HepG2 (cell line): ENCODE data around the gene NR2F6. TPM values are rescaled to one million over a fixed set of nuclear protein-coding genes. Genes with fewer than 3 reads are reported as not detected.

Experiments
- ATAC-seq: fragments of 200-7000 bp; cut with Tn5 transposase; 3 replicates; pipeline ENCODE4 v1.9.1; 2020; ENCODE audit warnings: mild to moderate bottlenecking, moderate library complexity
- BruUV-seq: library from RNA; stranded (reverse); fragments of 400-500 nt; replicated peaks from 2 replicates; lab custom pipeline; 2021; lab: Mats Ljungman, UMichigan
- CTCF ChIA-PET: fragments of 300-600 bp; formaldehyde crosslinking; extraction: SDS; loops from one replicate; lab custom pipeline; 2021; ENCODE audit warnings: low total read pairs, inconsistent platforms, low intra/inter-chr PET ratio; lab: Yijun Ruan, JAX
- POLR2A ChIA-PET: fragments of 350-600 bp; sonication (Branson Sonifier 250); formaldehyde crosslinking; loops from one replicate; lab custom pipeline; 2020; ENCODE audit warnings: antibody characterized with exemption, inconsistent platforms; lab: Yijun Ruan, JAX
- DNase-seq: peaks from one replicate; pipeline ENCODE4 v3.0.0-alpha.2; 2015; ENCODE audit warnings: low spot score
- FAIRE-seq: peaks from 3 replicates; lab custom pipeline; 2011; peaks lifted over from hg19 to GRCh38; lab: Jason Lieb, UNC
- H2AFZ ChIP-seq: one replicate; pipeline ENCODE4 v1.6.1; 2011; ENCODE audit warnings: low read length, inconsistent platforms
- H3K27ac ChIP-seq: fragments of 300-600 bp; 3 replicates; pipeline ENCODE4 v1.8.0; 2011; ENCODE audit warnings: mixed run types, mild to moderate bottlenecking, mixed read lengths, low read length, inconsistent platforms; ENCODE audit not compliant: insufficient read depth; ENCODE audit errors: extremely low read length
- H3K27me3 ChIP-seq, 2 experiments: fragments of 200-600 bp in 1 of 2; 2 replicates in 1 of 2; 3 replicates in 1 of 2; pipeline versions ENCODE4 v1.6.0 to v1.8.0; 2011; ENCODE audit warnings: low read length in 2 of 2, mild to moderate bottlenecking in 2 of 2, moderate library complexity in 2 of 2, inconsistent platforms in 1 of 2; ENCODE audit not compliant: insufficient read depth in 2 of 2, control insufficient read depth in 1 of 2
- H3K36me3 ChIP-seq, 2 experiments: fragments of 200-600 bp in 1 of 2; replicated peaks in 1 of 2; 2 replicates in 1 of 2; 3 replicates in 1 of 2; pipeline versions ENCODE4 v1.5.1 to v1.8.0; 2011; ENCODE audit warnings: low read length in 2 of 2, inconsistent platforms in 1 of 2; ENCODE audit not compliant: insufficient read depth in 2 of 2, control insufficient read depth in 1 of 2
- H3K4me1 ChIP-seq: 2 replicates; pipeline ENCODE4 v1.5.1; 2012; ENCODE audit warnings: low read length, inconsistent platforms; ENCODE audit not compliant: insufficient read depth
- H3K4me2 ChIP-seq: 2 replicates; pipeline ENCODE4 v1.6.0; 2011; ENCODE audit warnings: low read depth, low read length, inconsistent platforms
- H3K4me3 ChIP-seq, 3 experiments: fragments of 200-600 bp in 1 of 3; sonication (generic), shearing (Covaris generic) in 1 of 3; replicated peaks in 1 of 3; 2 replicates each; pipeline ENCODE4 v1.5.1; 2011 to 2016; ENCODE audit warnings: low read length in 3 of 3, inconsistent platforms in 2 of 3, low read depth in 2 of 3, mild to moderate bottlenecking in 2 of 3, control low read depth in 1 of 3, mixed read lengths in 1 of 3; ENCODE audit not compliant: insufficient read depth in 1 of 3
- H3K79me2 ChIP-seq: one replicate; pipeline ENCODE4 v1.6.1; 2011; ENCODE audit warnings: low read length, inconsistent platforms; ENCODE audit not compliant: insufficient read depth
- H3K9ac ChIP-seq: 2 replicates; pipeline ENCODE4 v1.6.0; 2011; ENCODE audit warnings: mild to moderate bottlenecking, low read depth, low read length, inconsistent platforms; ENCODE audit not compliant: insufficient read depth
- H3K9me3 ChIP-seq: 2 replicates; pipeline ENCODE4 v1.5.1; 2012; ENCODE audit warnings: mild to moderate bottlenecking, low read length
- H4K20me1 ChIP-seq: 2 replicates; pipeline ENCODE4 v1.6.0; 2011; ENCODE audit warnings: inconsistent platforms, mild to moderate bottlenecking, low read length, moderate library complexity; ENCODE audit not compliant: insufficient read depth
- DPF2 ChIP-seq: sonication (generic); formaldehyde crosslinking; IDR thresholded peaks from 2 replicates; pipeline ENCODE4 v1.4.0; 2020; ENCODE audit warnings: mild to moderate bottlenecking, low read depth, missing genetic modification reagents, borderline replicate concordance
- EED ChIP-seq: sonication (generic); formaldehyde crosslinking; IDR thresholded peaks from 2 replicates; pipeline ENCODE4 v1.5.0; 2020; ENCODE audit warnings: mild to moderate bottlenecking, missing genetic modification reagents
- GFI1 ChIP-seq: sonication (generic); formaldehyde crosslinking; IDR thresholded peaks from 2 replicates; pipeline ENCODE4 v1.5.0; 2020; ENCODE audit warnings: missing genetic modification reagents, mild to moderate bottlenecking, borderline replicate concordance
- GTF3A ChIP-seq: sonication (generic); formaldehyde crosslinking; conservative IDR thresholded peaks from 2 replicates; pipeline ENCODE4 v1.4.0; 2020; ENCODE audit warnings: mild to moderate bottlenecking, missing genetic modification reagents
- KLF12 ChIP-seq: sonication (generic); formaldehyde crosslinking; IDR thresholded peaks from 2 replicates; pipeline ENCODE4 v1.4.0; 2020; ENCODE audit warnings: missing genetic modification reagents, borderline replicate concordance
- TRIM22 ChIP-seq: fragments of 450-650 bp; IDR thresholded peaks from 2 replicates; pipeline ENCODE4 v1.6.1; 2017
- ZNF558 ChIP-seq: sonication (generic); formaldehyde crosslinking; IDR thresholded peaks from 2 replicates; pipeline ENCODE4 v1.9.0; 2022; ENCODE audit warnings: mild to moderate bottlenecking, missing genetic modification reagents, borderline replicate concordance
- ZNF670 ChIP-seq: sonication (generic); formaldehyde crosslinking; IDR thresholded peaks from 2 replicates; pipeline ENCODE4 v1.8.0; 2022; ENCODE audit warnings: mild to moderate bottlenecking, missing genetic modification reagents, borderline replicate concordance
- ZNF687 ChIP-seq: sonication (generic); formaldehyde crosslinking; IDR thresholded peaks from 2 replicates; pipeline ENCODE4 v1.5.1; 2020; ENCODE audit warnings: mild to moderate bottlenecking, missing genetic modification reagents, moderate library complexity
- ZNF710 ChIP-seq: sonication (generic); formaldehyde crosslinking; IDR thresholded peaks from 2 replicates; pipeline ENCODE4 v1.5.0; 2020; ENCODE audit warnings: mild to moderate bottlenecking, missing genetic modification reagents, borderline replicate concordance
- WGBS: methylation state at CpG from one replicate; pipeline ENCODE4 v1.1.6; 2017; ENCODE audit warnings: low lambda C conversion rate; 5-methylcytosine and 5-hydroxymethylcytosine counted together
- in situ Hi-C: cut with HindIII; loops from 2 replicates; pipeline ENCODE4 v1.10.0; 2017; ENCODE audit warnings: low pct_unique_long_range_greater_than_20kb; ENCODE audit not compliant: extremely low pct_ligation_motif_present
- intact Hi-C: fragments of 100-400 bp; cut with micrococcal nuclease; formaldehyde crosslinking; loops from one replicate; pipeline ENCODE4 v1.10.0; 2022; ENCODE audit not compliant: unreplicated experiment
- polyA plus RNA-seq, 8 experiments: library from polyadenylated mRNA; depleted of rRNA in 3 of 8; stranded (reverse) in 7 of 8; unstranded in 1 of 8; fragments of >200 nt; fragmentation: Illumina TruSeq in 4 of 8; extraction: Trizol in 4 of 8; gene quantifications; 2 replicates each; pipeline versions ENCODE4 v1.2.1 to v1.2.3, GENCODE V29; 2011 to 2016; ENCODE audit warnings: low read depth in 4 of 8, missing spikeins in 1 of 8, mixed read lengths in 1 of 8; ENCODE audit not compliant: insufficient read depth in 1 of 8
- total RNA-seq, 5 experiments: library from RNA; depleted of rRNA; stranded (reverse); fragments of >200 nt; fragmentation: Illumina TruSeq; extraction: Trizol; gene quantifications; 2 replicates each; pipeline ENCODE4 v1.2.3, GENCODE V29; 2016; ENCODE audit warnings: low read depth in 1 of 5

Gene NR2F6
- total and polyA plus RNA-seq, 2 of the 13 experiments (the other 11 are each of a cell fraction or from before 2014, with no cell fraction given): 30.9 to 72.4 TPM

GRCh38 chr19:17211547-17212446, 33.9 kb downstream of the NR2F6 start (continued):
- no peak for TF ChIP-seq GTF3A

- FAIRE-seq: no peak
- no TSS peak for BruUV-seq
- Histone ChIP-seq H3K4me2 (no peak overlapping the region), H3K27ac (no peak overlapping the region), H4K20me1 (no peaks in the 10 kb centered on the region), H3K36me3 (peaks cover 2 to 9% of the 10 kb centered on the region in 2 experiments; a peak in 3 of 5 replicates), H3K9ac (no peak overlapping the region), H3K4me1 (peaks cover 17% of the 10 kb centered on the region), H3K79me2 (no peaks in the 10 kb centered on the region), H3K4me3 (no peak overlapping the region), H2AFZ (no peak overlapping the region), H3K9me3 (no peaks in the 10 kb centered on the region), H3K27me3 (no peaks in the 10 kb centered on the region; a peak in 1 of 5 replicates)
- ATAC-seq: no peak
- in situ Hi-C loops (no loop called here), intact Hi-C loops (no loop called here)
- no peak for DNase-seq
- TF ChIP-seq ZNF558 (CRISPR knock-in tag): no peak
- TF ChIP-seq ZNF687 (CRISPR knock-in tag): no peak
- TF ChIP-seq KLF12 (CRISPR knock-in tag): no peak
- TF ChIP-seq GFI1 (CRISPR knock-in tag): no peak
- no peak for TF ChIP-seq DPF2 (CRISPR knock-in tag)
- no peak for TF ChIP-seq TRIM22
- TF ChIP-seq ZNF710 (CRISPR knock-in tag): no peak
- TF ChIP-seq EED (CRISPR knock-in tag): no peak
- TF ChIP-seq ZNF670: no peak
- WGBS: 97% methylated on average over 3 of the region's 14 CpGs
- ChIA-PET POLR2A (no interaction called here), CTCF (no interaction called here)
Measured at GRCh38 chr19:17210296-17210695, 35.4 kb downstream of the NR2F6 start.
